Adrenal gland (tissue), 12 donors: Measurements from ENCODE around the gene INSR. TPM values are rescaled to one million over a fixed set of nuclear protein-coding genes. Genes with fewer than 3 reads are reported as not detected.

ENCODE experiments used
- DNase-seq, 7 donors: peaks; one replicate each; pipeline ENCODE4 v3.0.0-alpha.2; 2019 to 2020
- H3K27ac ChIP-seq, 5 donors: fragments of 200-600 bp; sonication (generic) in 4 of 5; 1 replicate in 3 of 5; 2 replicates in 2 of 5; pipeline versions ENCODE4 v1.5.1 to v1.8.0; 2016 to 2020; ENCODE audit warnings: mild to moderate bottlenecking in 1 of 5
- H3K27me3 ChIP-seq: fragments of 200-600 bp; 2 replicates; pipeline ENCODE4 v1.8.0; 2021
- H3K36me3 ChIP-seq, 2 donors: fragments of 200-600 bp; replicated peaks in 1 of 2; 1 replicate in 1 of 2; 2 replicates in 1 of 2; pipeline versions ENCODE4 v1.5.1 to v1.8.0; 2018 to 2022
- H3K4me1 ChIP-seq, 2 donors: fragments of 200-600 bp; replicated peaks in 1 of 2; 1 replicate in 1 of 2; 2 replicates in 1 of 2; pipeline versions ENCODE4 v1.5.1 to v1.8.0; 2018 to 2021
- H3K4me3 ChIP-seq, 4 donors: fragments of 200-600 bp; sonication (generic) in 3 of 4; one replicate each; pipeline ENCODE4 v1.5.1; 2016 to 2018
- H3K9me3 ChIP-seq, 3 donors: fragments of 200-600 bp; sonication (generic) in 1 of 3; replicated peaks in 1 of 3; 1 replicate in 2 of 3; 2 replicates in 1 of 3; pipeline versions ENCODE4 v1.5.1 to v1.8.0; 2016 to 2021
- POLR2A ChIP-seq, 2 donors: fragments of 450-650 bp; IDR thresholded peaks; one replicate each; pipeline ENCODE4 v1.6.1; 2017; ENCODE audit warnings: antibody characterized with exemption in 2 of 2, mild to moderate bottlenecking in 2 of 2, moderate library complexity in 1 of 2
- WGBS, 4 donors: extraction: QIAGEN DNeasy Blood & Tissue Kit in 2 of 4; methylation state at CpG; one replicate each; pipeline versions ENCODE4 v1.1.5 to v1.1.7; 2013 to 2017; 5-methylcytosine and 5-hydroxymethylcytosine counted together
- intact Hi-C, 2 donors: fragments of 100-400 bp; cut with DNase I; formaldehyde crosslinking; loops; one replicate each; pipeline versions ENCODE4 v1.14.1 to v1.15.0; 2022 to 2023
- polyA plus RNA-seq, 3 donors: library from polyadenylated mRNA; stranded (reverse); fragments of 200-250 nt in 2 of 3; fragments of 350-450 nt in 1 of 3; fragmentation: Illumina TruSeq in 1 of 3; extraction: RNeasy Lipid Tissue Mini Kit (QIAGEN cat#74804) in 1 of 3; gene quantifications; one replicate each; pipeline ENCODE4 v1.2.3, GENCODE V29; 2013 to 2014
- total RNA-seq, 9 donors: library from RNA; depleted of rRNA in 4 of 9; stranded (reverse); fragments of >200 nt in 4 of 9; fragments of 120-200 nt in 1 of 9; fragmentation: NEBNext Ultra II Directional in 1 of 9; extraction: Animal tissue kit (Norgen Biotek cat#: 25700) in 1 of 9; gene quantifications; one replicate each; pipeline versions ENCODE4 v1.1.0 to v1.2.4, GENCODE V29; 2013 to 2023
- TF ChIP-seq, protein P1 (sequence below), 6 experiments: fragments of 450-650 bp in 4 of 6; fragments of 200-600 bp in 2 of 6; sonication (generic) in 1 of 6; IDR thresholded peaks; 1 replicate in 5 of 6; 2 replicates in 1 of 6; pipeline versions ENCODE4 v1.5.1 to v1.8.0; 2016 to 2021; ENCODE audit warnings: antibody characterized with exemption in 6 of 6, mild to moderate bottlenecking in 2 of 6, moderate library complexity in 1 of 6
- donor health status: healthy with polysubstance abuse.
- donor health status: Bipolar disorder and iron deficiency.
- donor health status: DM: yes; HTN: yes; CAD: no.
- donor health status: DM: no; HTN: no; CAD: no.
- donor health status: DM: no; HTN: no; CAD: no.
- donor health status: DM: yes; HTN: yes; CAD: no.

INSR gene
- total and polyA plus RNA-seq, 12 donors, result 19.0 to 327 (median 99.9) TPM

DNA sequence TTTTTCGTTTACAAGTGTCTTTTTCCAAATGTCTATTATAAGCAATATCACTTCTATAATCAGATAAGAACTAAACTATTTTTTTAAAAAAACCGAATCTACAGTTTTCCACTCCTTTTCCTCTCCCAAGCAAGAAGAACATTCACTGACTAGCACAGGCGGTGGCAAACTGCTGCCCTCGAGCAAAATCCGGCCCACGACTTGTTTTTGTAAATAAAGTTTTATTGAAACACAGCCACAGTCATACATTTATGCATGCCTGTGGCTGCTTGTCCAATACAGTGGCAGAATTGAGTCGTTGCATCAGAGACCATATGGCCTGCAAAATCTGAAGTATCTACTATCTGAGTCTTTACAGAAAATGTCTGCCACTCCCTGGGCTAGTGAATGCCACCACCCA, 27.4 kb downstream of the INSR start:
- TF ChIP-seq POLR2A (IDR thresholded peaks at IDR 0.05), result no peak
- TF ChIP-seq, protein P1, sequence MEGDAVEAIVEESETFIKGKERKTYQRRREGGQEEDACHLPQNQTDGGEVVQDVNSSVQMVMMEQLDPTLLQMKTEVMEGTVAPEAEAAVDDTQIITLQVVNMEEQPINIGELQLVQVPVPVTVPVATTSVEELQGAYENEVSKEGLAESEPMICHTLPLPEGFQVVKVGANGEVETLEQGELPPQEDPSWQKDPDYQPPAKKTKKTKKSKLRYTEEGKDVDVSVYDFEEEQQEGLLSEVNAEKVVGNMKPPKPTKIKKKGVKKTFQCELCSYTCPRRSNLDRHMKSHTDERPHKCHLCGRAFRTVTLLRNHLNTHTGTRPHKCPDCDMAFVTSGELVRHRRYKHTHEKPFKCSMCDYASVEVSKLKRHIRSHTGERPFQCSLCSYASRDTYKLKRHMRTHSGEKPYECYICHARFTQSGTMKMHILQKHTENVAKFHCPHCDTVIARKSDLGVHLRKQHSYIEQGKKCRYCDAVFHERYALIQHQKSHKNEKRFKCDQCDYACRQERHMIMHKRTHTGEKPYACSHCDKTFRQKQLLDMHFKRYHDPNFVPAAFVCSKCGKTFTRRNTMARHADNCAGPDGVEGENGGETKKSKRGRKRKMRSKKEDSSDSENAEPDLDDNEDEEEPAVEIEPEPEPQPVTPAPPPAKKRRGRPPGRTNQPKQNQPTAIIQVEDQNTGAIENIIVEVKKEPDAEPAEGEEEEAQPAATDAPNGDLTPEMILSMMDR (IDR thresholded peaks at IDR 0.05), result no peak
- H3K27ac ChIP-seq, result peak overlapping the region in 4 of 5 donors; percentile 29 to 80 (median 60)
- peaks cover 24 to 69% of the 10 kb centered on the region in 2 donors for H3K4me1 ChIP-seq
- intact Hi-C loops, result no loop called here
- H3K9me3 ChIP-seq, result no peaks in the 10 kb centered on the region
- no peak overlapping the region for H3K4me3 ChIP-seq
- peaks cover 0 to 24% of the 10 kb centered on the region in 2 donors for H3K36me3 ChIP-seq
- WGBS, 4 donors, result 85 to 90% (median 89%) methylated on average over 7 of the region's 7 CpGs
- H3K27me3 ChIP-seq, result no peaks in the 10 kb centered on the region
- no peak for DNase-seq

DNA sequence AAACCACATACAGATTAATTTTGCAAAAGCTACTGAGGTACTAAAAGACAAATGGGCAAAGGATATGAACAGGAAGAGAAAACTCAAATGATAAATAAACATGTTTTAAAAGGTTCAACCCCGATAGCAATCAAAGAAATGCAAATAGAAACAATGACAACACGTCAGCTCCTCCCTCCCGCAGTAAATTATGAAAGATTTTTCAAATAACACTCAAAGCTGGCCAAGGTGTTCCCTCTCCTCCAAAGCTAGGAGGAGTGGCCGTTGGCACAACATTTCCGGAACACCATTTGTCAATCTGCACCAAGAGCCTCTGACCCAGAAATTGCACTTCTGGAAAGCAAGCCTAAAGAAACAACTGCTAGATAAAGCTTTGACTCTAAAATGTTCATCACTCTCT, 28.3 kb downstream of the INSR start:
- DNase-seq, result peak; percentile 46 to 85 (median 78)
- peaks cover 24 to 66% of the 10 kb centered on the region in 2 donors for H3K4me1 ChIP-seq
- TF ChIP-seq, protein P1 (IDR thresholded peaks at IDR 0.05), result no peak
- TF ChIP-seq POLR2A (IDR thresholded peaks at IDR 0.05), result no peak
- 12 to 28% (median 16%) methylated on average over 5 of the region's 5 CpGs for WGBS, 4 donors
- H3K4me3 ChIP-seq, result peak overlapping the region in 1 of 4 donors; percentile 5
- no peaks in the 10 kb centered on the region for H3K27me3 ChIP-seq
- intact Hi-C loops, result no loop called here
- H3K36me3 ChIP-seq, result peaks cover 0 to 24% of the 10 kb centered on the region in 2 donors
- H3K27ac ChIP-seq, result peak overlapping the region; percentile 29 to 74 (median 47)
- no peaks in the 10 kb centered on the region for H3K9me3 ChIP-seq

DNA sequence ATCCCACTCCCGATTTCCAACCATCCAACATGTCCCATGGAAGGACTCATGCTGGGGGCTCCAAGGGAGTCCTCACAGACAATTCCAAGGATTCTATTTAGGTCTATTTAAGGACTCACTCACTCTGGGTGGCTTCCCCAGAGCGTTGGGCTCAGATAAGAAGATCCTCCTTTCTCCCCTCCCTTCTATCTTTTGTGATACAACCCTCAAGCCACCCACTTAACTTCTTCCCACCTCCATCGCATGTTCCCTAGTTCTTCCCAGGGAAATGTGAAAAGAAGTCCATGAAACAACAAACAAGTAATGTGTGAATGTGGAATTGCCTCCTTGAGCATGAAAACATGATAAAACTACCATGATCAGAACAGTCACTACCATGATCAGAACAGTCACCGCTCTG, 29.4 kb downstream of the INSR start:
- Histone ChIP-seq H3K36me3 (peaks cover 0 to 24% of the 10 kb centered on the region in 2 donors), H3K4me3 (no peak overlapping the region), H3K27me3 (no peaks in the 10 kb centered on the region), H3K27ac (peak overlapping the region in 4 of 5 donors; percentile 33 to 74 (median 52)), H3K9me3 (no peaks in the 10 kb centered on the region), H3K4me1 (peaks cover 24 to 65% of the 10 kb centered on the region in 2 donors)
- intact Hi-C loops, result no loop called here
- no peak for TF ChIP-seq POLR2A (IDR thresholded peaks at IDR 0.05)
- TF ChIP-seq, protein P1 (IDR thresholded peaks at IDR 0.05), result no peak
- no peak for DNase-seq
- WGBS, 4 donors, result 85 to 92% (median 91%) methylated on average over 4 of the region's 4 CpGs

DNA sequence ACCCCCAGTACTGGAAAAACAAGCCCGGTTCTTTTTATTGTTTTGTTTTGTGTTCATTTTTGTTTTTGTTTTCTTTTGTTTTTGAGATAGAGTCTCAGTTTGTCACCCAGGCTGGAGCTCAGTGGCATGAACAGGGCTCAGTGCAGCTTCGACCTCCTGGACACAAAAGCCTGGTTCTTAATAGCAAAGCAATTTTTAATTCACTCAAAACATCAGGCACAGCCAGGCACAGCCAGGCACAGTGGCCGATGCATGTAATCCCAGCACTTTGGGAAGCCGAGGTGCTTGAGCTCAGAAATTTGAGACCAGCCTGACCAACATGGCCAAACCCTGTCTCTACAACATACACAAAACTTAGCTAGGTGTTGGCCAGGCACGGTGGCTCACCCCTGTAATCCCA, 30.7 kb downstream of the INSR start:
- Histone ChIP-seq H3K4me1 (peaks cover 25 to 65% of the 10 kb centered on the region in 2 donors), H3K27ac (peak overlapping the region in 2 of 5 donors; percentile 31 to 73), H3K36me3 (peaks cover 0 to 24% of the 10 kb centered on the region in 2 donors), H3K9me3 (no peaks in the 10 kb centered on the region), H3K4me3 (no peak overlapping the region), H3K27me3 (no peaks in the 10 kb centered on the region)
- intact Hi-C loops, result no loop called here
- 63 to 70% (median 65%) methylated on average over 4 to 5 of the region's 5 CpGs for whole genome bisulfite sequencing, 4 donors
- no peak for TF ChIP-seq POLR2A (IDR thresholded peaks at IDR 0.05)
- TF ChIP-seq, protein P1 (IDR thresholded peaks at IDR 0.05), result no peak
- DNase-seq, result peak in 1 of 7 donors; percentile 12
